Measurements from ENCODE around the gene CIAO3. TPM values are rescaled to one million over a fixed set of nuclear protein-coding genes. Genes with fewer than 3 reads are reported as not detected.

CIAO3 gene
- polyA plus RNA-seq, 3 donors: 8.6 to 41.1 (median 11.8) TPM

- 2% methylated on average over 68 of the region's 71 CpGs for WGBS (ENCODE audit: insufficient coverage)
- Mint-ChIP-seq H3K36me3 (peaks cover 4 to 5% of the 10 kb centered on the region in 2 donors), H3K27ac (no peak overlapping the region), H3K4me1 (peaks cover 13% of the 10 kb centered on the region), H3K27me3 (ENCODE audit: low read depth in 3 of 3) (peaks cover 64 to 94% (median 85%) of the 10 kb centered on the region in 3 donors), H3K9me3 (peaks cover 6 to 32% (median 8%) of the 10 kb centered on the region in 7 donors), H3K4me3 (peak overlapping the region; percentile 69 to 90)
- Histone ChIP-seq H3K4me2 (replicated peaks; ENCODE audit: extremely low read depth, low read length, poor library complexity, severe bottlenecking) (peak overlapping the region; percentile 76), H3K4me1 (ENCODE audit: control insufficient read depth in 1 of 2, insufficient read depth in 2 of 2, low read length in 2 of 2) (peaks cover 17 to 27% of the 10 kb centered on the region in 2 donors), H3K4me3 (replicated peaks in 1 of 3; ENCODE audit: low read depth in 2 of 3, low read length in 3 of 3) (peak overlapping the region; percentile 9 to 71 (median 33)), H2AFZ (ENCODE audit: insufficient read depth, low read depth, low read length, poor library complexity, severe bottlenecking) (peak overlapping the region; percentile 75), H4K20me1 (ENCODE audit: insufficient read depth, low read length) (no peaks in the 10 kb centered on the region), H3K9me3 (replicated peaks in 1 of 2; ENCODE audit: control insufficient read depth in 1 of 2, insufficient read depth in 1 of 2, low read length in 2 of 2) (peaks cover 0 to 4% of the 10 kb centered on the region in 2 donors), H3K9ac (ENCODE audit: insufficient read depth, low read length, poor library complexity, severe bottlenecking) (peak overlapping the region; percentile 15), H3K27ac (ENCODE audit: low read depth in 1 of 2, low read length in 2 of 2) (no peak overlapping the region), H3K79me2 (ENCODE audit: insufficient read depth, low read length) (no peaks in the 10 kb centered on the region), H3K36me3 (replicated peaks in 1 of 2; ENCODE audit: control insufficient read depth in 1 of 2, insufficient read depth in 2 of 2, low read length in 2 of 2) (no peaks in the 10 kb centered on the region), H3K27me3 (ENCODE audit: control insufficient read depth in 2 of 2, insufficient read depth in 2 of 2, low read length in 2 of 2) (peaks cover 23 to 70% of the 10 kb centered on the region in 2 donors)
- no peak for TF ChIP-seq CTCF (IDR thresholded peaks at IDR 0.05)
- peak in 1 of 3 donors; percentile 27 for DNase-seq
- intact Hi-C loops (cut with micrococcal nuclease): no loop called here
These were observed 45.3 kb downstream of the CIAO3 start for GRCh38 chr16:695355-696089.

- H3K9me3 Mint-ChIP-seq: peaks cover 6 to 32% (median 8%) of the 10 kb centered on the region in 7 donors
- H3K4me3 Mint-ChIP-seq: peak overlapping the region in 1 of 2 donors; percentile 51
- peaks cover 4 to 5% of the 10 kb centered on the region in 2 donors for H3K36me3 Mint-ChIP-seq
- Histone ChIP-seq H3K4me3 (replicated peaks in 1 of 3; ENCODE audit: low read depth in 2 of 3, low read length in 3 of 3) (no peak overlapping the region), H2AFZ (ENCODE audit: insufficient read depth, low read depth, low read length, poor library complexity, severe bottlenecking) (no peak overlapping the region), H3K79me2 (ENCODE audit: insufficient read depth, low read length) (no peaks in the 10 kb centered on the region), H3K4me2 (replicated peaks; ENCODE audit: extremely low read depth, low read length, poor library complexity, severe bottlenecking) (peak overlapping the region; percentile 76), H3K27me3 (ENCODE audit: control insufficient read depth in 2 of 2, insufficient read depth in 2 of 2, low read length in 2 of 2) (peaks cover 20 to 64% of the 10 kb centered on the region in 2 donors), H3K36me3 (replicated peaks in 1 of 2; ENCODE audit: control insufficient read depth in 1 of 2, insufficient read depth in 2 of 2, low read length in 2 of 2) (no peaks in the 10 kb centered on the region), H4K20me1 (ENCODE audit: insufficient read depth, low read length) (no peaks in the 10 kb centered on the region), H3K9ac (ENCODE audit: insufficient read depth, low read length, poor library complexity, severe bottlenecking) (no peak overlapping the region), H3K4me1 (ENCODE audit: control insufficient read depth in 1 of 2, insufficient read depth in 2 of 2, low read length in 2 of 2) (peaks cover 21 to 30% of the 10 kb centered on the region in 2 donors), H3K9me3 (replicated peaks in 1 of 2; ENCODE audit: control insufficient read depth in 1 of 2, insufficient read depth in 1 of 2, low read length in 2 of 2) (peaks cover 0 to 4% of the 10 kb centered on the region in 2 donors), H3K27ac (ENCODE audit: low read depth in 1 of 2, low read length in 2 of 2) (no peak overlapping the region)
- DNase-seq: no peak
- no peak for TF ChIP-seq CTCF (IDR thresholded peaks at IDR 0.05)
- H3K4me1 Mint-ChIP-seq: peaks cover 14% of the 10 kb centered on the region
- 2% methylated on average over 18 of the region's 37 CpGs for WGBS (ENCODE audit: insufficient coverage)
- intact Hi-C loops (cut with micrococcal nuclease): no loop called here
- H3K27ac Mint-ChIP-seq: no peak overlapping the region
- H3K27me3 Mint-ChIP-seq (ENCODE audit: low read depth in 3 of 3): peaks cover 60 to 89% (median 80%) of the 10 kb centered on the region in 3 donors
These were observed 45.9 kb downstream of the CIAO3 start for GRCh38 chr16:694863-695354.

Measured in CD14-positive monocyte (primary cell).